ENCODE measurements around the gene GNA12.

DNA sequence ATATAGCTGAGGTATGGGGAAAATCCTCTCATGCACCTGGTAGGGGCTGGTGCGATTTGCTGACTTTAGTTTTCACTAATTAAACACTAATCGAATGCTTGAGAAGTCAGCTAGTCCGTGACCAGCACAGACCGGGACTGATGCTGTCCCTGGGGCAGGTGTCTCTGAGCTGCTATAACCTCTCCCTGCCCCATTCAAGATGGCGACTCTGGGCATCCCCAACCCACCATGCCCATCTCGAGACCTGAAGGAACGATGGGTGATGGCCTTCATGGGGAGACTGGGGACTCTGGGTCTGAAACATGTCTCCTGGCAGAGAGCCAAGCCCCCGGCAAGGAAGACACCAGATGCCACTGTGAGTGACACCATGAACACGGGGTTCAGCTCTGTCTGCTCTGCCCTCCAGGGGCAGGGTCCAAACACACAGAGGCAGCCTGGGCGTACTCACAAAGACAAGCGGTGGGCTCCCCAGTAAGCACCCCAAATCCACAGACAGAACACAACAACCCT, 57.4 kb downstream of the GNA12 start:
- TF ChIP-seq, protein P1, sequence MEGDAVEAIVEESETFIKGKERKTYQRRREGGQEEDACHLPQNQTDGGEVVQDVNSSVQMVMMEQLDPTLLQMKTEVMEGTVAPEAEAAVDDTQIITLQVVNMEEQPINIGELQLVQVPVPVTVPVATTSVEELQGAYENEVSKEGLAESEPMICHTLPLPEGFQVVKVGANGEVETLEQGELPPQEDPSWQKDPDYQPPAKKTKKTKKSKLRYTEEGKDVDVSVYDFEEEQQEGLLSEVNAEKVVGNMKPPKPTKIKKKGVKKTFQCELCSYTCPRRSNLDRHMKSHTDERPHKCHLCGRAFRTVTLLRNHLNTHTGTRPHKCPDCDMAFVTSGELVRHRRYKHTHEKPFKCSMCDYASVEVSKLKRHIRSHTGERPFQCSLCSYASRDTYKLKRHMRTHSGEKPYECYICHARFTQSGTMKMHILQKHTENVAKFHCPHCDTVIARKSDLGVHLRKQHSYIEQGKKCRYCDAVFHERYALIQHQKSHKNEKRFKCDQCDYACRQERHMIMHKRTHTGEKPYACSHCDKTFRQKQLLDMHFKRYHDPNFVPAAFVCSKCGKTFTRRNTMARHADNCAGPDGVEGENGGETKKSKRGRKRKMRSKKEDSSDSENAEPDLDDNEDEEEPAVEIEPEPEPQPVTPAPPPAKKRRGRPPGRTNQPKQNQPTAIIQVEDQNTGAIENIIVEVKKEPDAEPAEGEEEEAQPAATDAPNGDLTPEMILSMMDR (IDR thresholded peaks at IDR 0.05; ENCODE audit: poor library complexity): no peak
- TF ChIP-seq EZH2 (IDR thresholded peaks at IDR 0.05; ENCODE audit: borderline replicate concordance) (no peak), EZH2phosphoT487 (IDR thresholded peaks at IDR 0.05; ENCODE audit: low read depth, severe bottlenecking, unreplicated experiment) (no peak)

Data from hepatocyte (in vitro differentiated cells).